AG04449 (cell line): ENCODE measurements around the gene RXFP1.

Experiments used
- CTCF ChIA-PET: fragments of 350-600 bp; formaldehyde crosslinking; extraction: SDS; loops from one replicate; lab custom pipeline; 2021; ENCODE audit warnings: antibody characterized with exemption; lab: Yijun Ruan, JAX
- POLR2A ChIA-PET: fragments of 400-600, 350-600 bp; formaldehyde crosslinking; extraction: SDS; loops from one replicate; lab custom pipeline; 2020; ENCODE audit warnings: antibody characterized with exemption, inconsistent platforms; lab: Yijun Ruan, JAX
- DNase-seq: peaks from one replicate; pipeline ENCODE4 v3.0.0-alpha.2; 2010; ENCODE audit warnings: low read depth, low spot score
- H3K4me3 ChIP-seq: 2 replicates; pipeline ENCODE4 v1.5.1; 2011; ENCODE audit warnings: low read depth, mild to moderate bottlenecking, control low read depth, low read length
- TF ChIP-seq, protein P1 (sequence below): IDR thresholded peaks from one replicate; pipeline ENCODE4 v1.5.1; 2011; ENCODE audit warnings: mild to moderate bottlenecking, moderate library complexity, low read length, control low read depth, inconsistent platforms; ENCODE audit not compliant: insufficient read depth; ENCODE audit errors: missing control alignments

Gene RXFP1

DNA sequence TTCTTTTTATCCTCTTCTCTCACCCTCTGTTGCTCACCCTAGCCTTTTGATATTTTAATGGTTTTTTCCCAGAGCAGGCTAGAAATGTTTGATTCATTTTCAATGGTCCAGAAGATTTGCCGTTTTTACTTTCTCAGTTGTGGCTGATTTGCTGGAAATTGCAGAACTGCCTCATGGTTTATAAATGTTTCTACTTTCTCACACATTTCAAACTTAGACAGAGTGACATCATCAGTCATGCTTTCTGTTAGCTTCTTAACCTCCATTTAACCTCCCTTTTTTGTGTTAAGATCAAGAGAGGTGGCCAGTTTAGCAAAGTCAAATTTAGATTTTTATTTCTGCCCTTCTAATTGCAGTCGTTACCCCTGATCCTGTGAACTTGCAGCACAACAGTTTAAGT is 8.7 kb downstream of the RXFP1 start:
- CTCF ChIA-PET, result no interaction called here
- TF ChIP-seq, protein P1, sequence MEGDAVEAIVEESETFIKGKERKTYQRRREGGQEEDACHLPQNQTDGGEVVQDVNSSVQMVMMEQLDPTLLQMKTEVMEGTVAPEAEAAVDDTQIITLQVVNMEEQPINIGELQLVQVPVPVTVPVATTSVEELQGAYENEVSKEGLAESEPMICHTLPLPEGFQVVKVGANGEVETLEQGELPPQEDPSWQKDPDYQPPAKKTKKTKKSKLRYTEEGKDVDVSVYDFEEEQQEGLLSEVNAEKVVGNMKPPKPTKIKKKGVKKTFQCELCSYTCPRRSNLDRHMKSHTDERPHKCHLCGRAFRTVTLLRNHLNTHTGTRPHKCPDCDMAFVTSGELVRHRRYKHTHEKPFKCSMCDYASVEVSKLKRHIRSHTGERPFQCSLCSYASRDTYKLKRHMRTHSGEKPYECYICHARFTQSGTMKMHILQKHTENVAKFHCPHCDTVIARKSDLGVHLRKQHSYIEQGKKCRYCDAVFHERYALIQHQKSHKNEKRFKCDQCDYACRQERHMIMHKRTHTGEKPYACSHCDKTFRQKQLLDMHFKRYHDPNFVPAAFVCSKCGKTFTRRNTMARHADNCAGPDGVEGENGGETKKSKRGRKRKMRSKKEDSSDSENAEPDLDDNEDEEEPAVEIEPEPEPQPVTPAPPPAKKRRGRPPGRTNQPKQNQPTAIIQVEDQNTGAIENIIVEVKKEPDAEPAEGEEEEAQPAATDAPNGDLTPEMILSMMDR, result no peak
- H3K4me3 ChIP-seq, result no peak overlapping the region
- no peak for DNase-seq
- POLR2A ChIA-PET, result no interaction called here

DNA sequence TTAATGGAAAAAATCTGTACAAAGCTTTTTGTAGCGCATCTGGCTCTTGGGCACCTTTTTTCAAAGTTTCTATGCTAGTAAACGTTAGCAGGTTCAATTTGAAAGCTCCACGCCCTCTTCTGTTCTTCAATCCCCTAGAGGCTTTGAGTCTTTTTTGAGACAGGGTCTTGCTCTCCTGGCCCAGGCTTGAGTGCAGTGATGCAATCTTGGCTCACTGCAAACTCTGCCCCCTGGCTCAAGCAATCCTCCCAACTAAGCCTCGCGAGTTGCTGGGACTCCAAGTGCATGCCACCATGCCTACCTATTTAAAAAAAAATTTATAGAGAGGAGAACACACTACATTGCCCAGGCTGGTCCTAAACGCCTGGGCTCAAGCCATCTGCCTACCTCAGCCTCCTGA is 9.2 kb downstream of the RXFP1 start:
- ChIA-PET POLR2A (no interaction called here), CTCF (no interaction called here)
- TF ChIP-seq, protein P1, result no peak
- no peak for DNase-seq
- no peak overlapping the region for H3K4me3 ChIP-seq

DNA sequence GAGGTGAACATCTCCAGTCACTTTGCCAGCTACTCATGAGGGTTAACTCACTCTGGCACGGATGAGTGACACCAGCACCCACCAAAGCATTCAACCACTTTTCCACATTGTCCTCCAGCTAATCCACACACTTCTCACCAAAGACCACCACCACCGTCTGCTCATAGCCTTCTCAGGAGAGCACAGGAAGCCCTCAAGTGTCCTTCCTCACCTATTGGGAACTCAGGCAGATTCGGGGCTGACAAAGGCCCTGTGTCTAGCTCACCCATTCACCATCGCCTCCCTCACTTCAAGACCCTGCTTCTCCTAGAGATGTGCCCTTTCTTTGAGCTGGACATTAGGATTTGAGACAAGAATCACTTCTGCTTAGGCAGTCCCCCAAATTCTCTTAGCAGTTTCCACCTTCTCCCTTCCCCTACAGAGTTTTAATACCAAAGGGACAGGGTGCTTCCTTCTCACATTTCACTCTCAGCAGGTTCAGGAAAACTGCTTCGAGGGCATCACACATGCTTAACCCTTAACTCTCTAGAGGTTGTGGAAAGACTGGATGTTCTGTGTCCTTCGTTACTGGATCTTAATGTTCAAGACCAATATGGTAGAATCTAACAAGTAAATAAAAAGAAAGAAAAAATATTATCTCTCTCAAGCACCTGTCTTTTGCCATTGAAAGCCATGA is 11.0 kb downstream of the RXFP1 start:
- H3K4me3 ChIP-seq, result no peak overlapping the region
- POLR2A ChIA-PET, result no interaction called here
- TF ChIP-seq, protein P1, result no peak
- CTCF ChIA-PET, result no interaction called here
- DNase-seq, result no peak

DNA sequence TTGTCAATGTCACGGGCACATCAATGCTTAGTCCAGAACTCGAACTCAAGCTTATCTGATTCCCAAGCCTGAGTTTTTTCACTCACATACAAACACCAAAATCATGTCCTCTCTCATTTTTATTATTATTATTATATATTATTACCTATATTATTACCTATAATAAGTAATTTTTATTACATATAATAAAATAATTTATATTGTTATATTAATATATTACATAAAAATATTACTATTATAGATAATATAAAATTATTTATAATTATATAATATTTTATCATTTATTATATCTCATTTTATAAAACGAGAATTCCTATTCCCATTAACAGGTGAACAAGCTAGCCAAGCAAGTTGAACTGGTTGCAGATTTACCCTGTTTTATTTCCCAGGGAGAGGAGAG is 13.0 kb downstream of the RXFP1 start:
- POLR2A ChIA-PET, result no interaction called here
- CTCF ChIA-PET, result no interaction called here

DNA sequence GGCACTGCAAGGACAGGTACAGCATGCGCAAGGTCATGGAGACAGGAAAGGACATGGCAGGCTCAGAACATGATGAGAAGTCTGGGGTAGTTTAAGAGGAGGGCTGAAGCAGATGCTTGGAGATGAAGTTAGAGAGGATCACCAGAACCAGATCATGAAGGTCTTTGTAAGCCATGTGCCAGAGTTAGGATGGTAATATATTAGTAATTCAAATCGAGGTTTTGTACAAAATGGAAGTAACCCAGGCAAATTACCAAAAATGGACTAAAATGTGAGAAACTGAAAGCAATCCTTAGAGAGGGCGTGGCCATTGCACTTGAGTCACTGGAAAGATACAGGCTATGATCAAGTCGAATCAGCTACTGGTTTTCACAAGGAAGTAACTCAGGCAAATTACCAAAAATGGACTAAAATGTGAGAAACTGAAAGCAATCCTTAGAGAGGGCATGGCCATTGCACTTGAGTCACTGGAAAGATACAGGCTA is 13.5 kb downstream of the RXFP1 start:
- POLR2A ChIA-PET, result no interaction called here
- no peak for DNase-seq
- H3K4me3 ChIP-seq, result no peak overlapping the region
- CTCF ChIA-PET, result no interaction called here
- TF ChIP-seq, protein P1, result no peak

More for the DNA sequence above, 13.0 kb downstream of the RXFP1 start:
- TF ChIP-seq, protein P1, result no peak
- no peak overlapping the region for H3K4me3 ChIP-seq
- DNase-seq, result no peak

DNA sequence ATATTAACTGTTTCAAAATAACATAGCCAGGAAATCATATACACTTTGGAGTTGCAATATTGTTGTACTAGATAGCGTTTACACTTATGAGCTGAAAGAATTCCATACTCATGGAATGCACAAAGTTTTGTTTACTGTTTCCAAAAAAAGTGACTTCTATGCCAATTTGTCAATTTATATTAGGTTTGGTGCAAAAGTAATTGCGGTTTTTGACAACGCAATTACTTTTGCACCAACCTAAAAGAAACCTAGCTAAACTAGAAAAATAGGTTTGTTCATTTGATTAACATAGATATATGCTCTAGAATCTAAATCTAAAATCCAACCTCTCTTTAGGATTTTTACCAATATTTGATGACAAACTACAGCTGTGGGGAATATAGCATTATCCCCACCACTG is 15.2 kb downstream of the RXFP1 start:
- POLR2A ChIA-PET, result no interaction called here

More for the DNA sequence above, 15.2 kb downstream of the RXFP1 start:
- CTCF ChIA-PET, result no interaction called here
- no peak overlapping the region for H3K4me3 ChIP-seq
- DNase-seq, result no peak
- TF ChIP-seq, protein P1, result no peak
